ENCODE measurements around the gene SORCS1. TPM values are rescaled to one million over a fixed set of nuclear protein-coding genes. Genes with fewer than 3 reads are reported as not detected.

SORCS1 gene
- total and polyA plus RNA-seq, 4 donors = 0.04 to 3.5 (median 0.05) TPM

DNA sequence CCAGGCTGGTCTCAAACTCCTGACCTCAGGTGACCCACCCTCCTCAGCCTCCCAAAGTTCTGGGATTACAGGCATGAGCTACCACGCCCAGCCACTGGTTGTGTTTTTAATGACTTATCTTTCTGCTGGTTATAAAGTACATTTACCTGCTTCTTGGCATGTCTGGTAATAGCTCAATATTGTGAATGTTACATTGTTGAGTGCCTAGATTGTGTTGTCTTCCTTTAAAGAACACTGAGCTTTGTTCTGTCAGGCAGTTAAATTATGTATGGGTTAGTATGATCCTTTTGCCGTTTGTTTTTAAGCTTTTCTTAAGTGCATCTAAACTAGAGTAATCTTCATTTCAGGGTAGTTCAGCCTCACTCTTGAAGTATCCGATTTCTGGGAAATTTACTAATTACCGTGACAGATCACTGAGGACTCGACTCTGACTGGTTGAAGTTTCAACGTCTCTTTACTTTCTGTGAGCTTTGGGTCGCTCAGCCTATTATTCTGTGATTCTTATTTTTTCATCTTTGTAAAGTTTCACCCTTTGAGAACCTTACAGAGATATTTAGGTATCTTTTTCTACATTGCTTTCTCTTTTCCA, 617.4 kb downstream of the SORCS1 start:
- Histone ChIP-seq H3K4me3 (no peak overlapping the region), H3K27me3 (ENCODE audit: control insufficient read depth in 3 of 3, insufficient read depth in 3 of 3, low read length in 2 of 3) (no peaks in the 10 kb centered on the region), H3K9me3 (ENCODE audit: control insufficient read depth in 4 of 4, insufficient read depth in 3 of 4, low read length in 3 of 4) (no peaks in the 10 kb centered on the region), H3K9ac (ENCODE audit: insufficient read depth in 1 of 2, low read length in 2 of 2) (no peak overlapping the region), H3K4me1 (ENCODE audit: control insufficient read depth in 5 of 5, insufficient read depth in 5 of 5, low read length in 5 of 5) (no peaks in the 10 kb centered on the region), H3K27ac (ENCODE audit: low read depth in 1 of 2, low read length in 1 of 2) (no peak overlapping the region), H3K36me3 (ENCODE audit: control insufficient read depth in 4 of 4, insufficient read depth in 4 of 4, low read length in 4 of 4) (no peaks in the 10 kb centered on the region)
- DNase-seq (no peak), ATAC-seq (ENCODE audit: insufficient read depth, low FRiP score) (no peak)
- TF ChIP-seq, protein P1, sequence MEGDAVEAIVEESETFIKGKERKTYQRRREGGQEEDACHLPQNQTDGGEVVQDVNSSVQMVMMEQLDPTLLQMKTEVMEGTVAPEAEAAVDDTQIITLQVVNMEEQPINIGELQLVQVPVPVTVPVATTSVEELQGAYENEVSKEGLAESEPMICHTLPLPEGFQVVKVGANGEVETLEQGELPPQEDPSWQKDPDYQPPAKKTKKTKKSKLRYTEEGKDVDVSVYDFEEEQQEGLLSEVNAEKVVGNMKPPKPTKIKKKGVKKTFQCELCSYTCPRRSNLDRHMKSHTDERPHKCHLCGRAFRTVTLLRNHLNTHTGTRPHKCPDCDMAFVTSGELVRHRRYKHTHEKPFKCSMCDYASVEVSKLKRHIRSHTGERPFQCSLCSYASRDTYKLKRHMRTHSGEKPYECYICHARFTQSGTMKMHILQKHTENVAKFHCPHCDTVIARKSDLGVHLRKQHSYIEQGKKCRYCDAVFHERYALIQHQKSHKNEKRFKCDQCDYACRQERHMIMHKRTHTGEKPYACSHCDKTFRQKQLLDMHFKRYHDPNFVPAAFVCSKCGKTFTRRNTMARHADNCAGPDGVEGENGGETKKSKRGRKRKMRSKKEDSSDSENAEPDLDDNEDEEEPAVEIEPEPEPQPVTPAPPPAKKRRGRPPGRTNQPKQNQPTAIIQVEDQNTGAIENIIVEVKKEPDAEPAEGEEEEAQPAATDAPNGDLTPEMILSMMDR (IDR thresholded peaks at IDR 0.05; ENCODE audit: control extremely low read depth, extremely low read depth) = no peak
- WGBS, 2 donors = 89 to 90% methylated on average over 7 of the region's 7 CpGs

DNA sequence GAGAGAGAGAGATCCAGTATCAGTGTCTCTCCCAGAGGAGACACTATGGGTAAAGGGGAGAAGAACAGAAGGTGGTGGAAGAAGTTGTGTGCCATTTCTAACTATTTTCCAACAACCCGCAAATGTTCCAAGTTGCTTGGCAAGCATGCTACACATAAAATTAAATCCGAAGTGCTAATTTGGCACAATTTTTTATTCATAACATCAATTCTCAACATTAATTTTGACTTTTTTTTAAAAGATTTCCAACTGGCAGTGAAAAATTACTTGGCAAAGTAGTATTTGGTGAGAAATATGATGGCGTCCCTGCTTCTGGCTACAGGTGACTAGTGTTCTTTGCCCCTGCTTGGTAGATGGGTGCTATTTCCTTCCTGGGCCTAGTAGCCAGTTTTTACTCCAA, 622.0 kb downstream of the SORCS1 start:
- ATAC-seq (ENCODE audit: insufficient read depth, low FRiP score) (no peak), DNase-seq (no peak)
- H3K27ac ChIP-seq (ENCODE audit: low read depth in 1 of 2, low read length in 1 of 2) = no peak overlapping the region
- no peaks in the 10 kb centered on the region for H3K27me3 ChIP-seq (ENCODE audit: control insufficient read depth in 3 of 3, insufficient read depth in 3 of 3, low read length in 2 of 3)
- H3K9ac ChIP-seq (ENCODE audit: insufficient read depth in 1 of 2, low read length in 2 of 2) = no peak overlapping the region
- no peaks in the 10 kb centered on the region for H3K9me3 ChIP-seq (ENCODE audit: control insufficient read depth in 4 of 4, insufficient read depth in 3 of 4, low read length in 3 of 4)
- TF ChIP-seq, protein P1 (IDR thresholded peaks at IDR 0.05; ENCODE audit: control extremely low read depth, extremely low read depth) = no peak
- H3K36me3 ChIP-seq (ENCODE audit: control insufficient read depth in 4 of 4, insufficient read depth in 4 of 4, low read length in 4 of 4) = no peaks in the 10 kb centered on the region
- no peak overlapping the region for H3K4me3 ChIP-seq
- peaks cover 0 to 2% (median 0%) of the 10 kb centered on the region in 5 donors for H3K4me1 ChIP-seq (ENCODE audit: control insufficient read depth in 5 of 5, insufficient read depth in 5 of 5, low read length in 5 of 5)
- 92 to 93% methylated on average over 3 of the region's 3 CpGs for WGBS, 2 donors

DNA sequence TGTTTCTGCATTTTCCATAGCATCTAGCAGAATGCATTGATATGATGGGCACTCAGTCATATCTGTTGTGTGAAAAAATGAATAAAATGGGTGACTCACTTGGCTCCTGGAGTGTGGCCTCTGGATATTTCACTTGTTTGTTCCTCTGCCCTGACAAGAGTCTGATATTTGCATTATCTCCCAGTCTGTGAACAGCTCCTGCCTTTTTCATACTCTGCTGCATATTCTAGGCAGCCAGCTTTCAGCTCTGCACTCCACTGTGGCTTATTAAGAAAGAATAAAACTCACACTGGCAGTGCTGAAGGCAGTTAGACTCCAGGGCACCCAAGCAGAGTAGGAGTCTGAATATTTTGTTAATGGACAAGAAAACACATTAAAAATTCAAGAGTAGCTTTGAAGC, 623.9 kb downstream of the SORCS1 start:
- DNase-seq (no peak), ATAC-seq (ENCODE audit: insufficient read depth, low FRiP score) (no peak)
- H3K27ac ChIP-seq (ENCODE audit: low read depth in 1 of 2, low read length in 1 of 2) = no peak overlapping the region

More for the DNA sequence above, 623.9 kb downstream of the SORCS1 start:
- Histone ChIP-seq H3K4me3 (no peak overlapping the region), H3K9ac (ENCODE audit: insufficient read depth in 1 of 2, low read length in 2 of 2) (no peak overlapping the region), H3K9me3 (ENCODE audit: control insufficient read depth in 4 of 4, insufficient read depth in 3 of 4, low read length in 3 of 4) (no peaks in the 10 kb centered on the region), H3K36me3 (ENCODE audit: control insufficient read depth in 4 of 4, insufficient read depth in 4 of 4, low read length in 4 of 4) (no peaks in the 10 kb centered on the region), H3K27me3 (ENCODE audit: control insufficient read depth in 3 of 3, insufficient read depth in 3 of 3, low read length in 2 of 3) (no peaks in the 10 kb centered on the region), H3K4me1 (ENCODE audit: control insufficient read depth in 5 of 5, insufficient read depth in 5 of 5, low read length in 5 of 5) (peaks cover 0 to 2% (median 0%) of the 10 kb centered on the region in 5 donors)
- TF ChIP-seq, protein P1 (IDR thresholded peaks at IDR 0.05; ENCODE audit: control extremely low read depth, extremely low read depth) = no peak

Measured in lung (tissue), 12 donors.